Endothelial cell of umbilical vein (primary cell): ENCODE measurements around the gene SNAI3. TPM values are rescaled to one million over a fixed set of nuclear protein-coding genes. Genes with fewer than 3 reads are reported as not detected.

Experiments
- BruUV-seq: library from RNA; stranded (reverse); fragments of 400-500 nt; replicated peaks from 2 replicates; lab custom pipeline; 2021; lab: Mats Ljungman, UMichigan
- CTCF ChIA-PET: fragments of 300-600, 350-600 bp; sonication (Branson Sonifier 250); formaldehyde crosslinking; loops from one replicate; lab custom pipeline; 2021; ENCODE audit warnings: antibody characterized with exemption, inconsistent platforms; lab: Charles Lee
- POLR2A ChIA-PET: fragments of 300-600, 350-600 bp; sonication (Branson Sonifier 250); formaldehyde crosslinking; loops from one replicate; lab custom pipeline; 2021; ENCODE audit warnings: antibody characterized with exemption, inconsistent platforms; lab: Charles Lee
- DNase-seq: peaks from one replicate; pipeline ENCODE4 v3.0.0-alpha.2; 2011; ENCODE audit warnings: low read depth, low spot score
- FAIRE-seq: peaks from 2 replicates; lab custom pipeline; 2011; peaks lifted over from hg19 to GRCh38; lab: Jason Lieb, UNC
- H2AFZ ChIP-seq: 2 replicates; pipeline ENCODE4 v1.6.0; 2012; ENCODE audit warnings: low read depth, low read length, control low read depth, inconsistent platforms
- H3K27ac ChIP-seq: 2 replicates; pipeline ENCODE4 v1.5.1; 2011; ENCODE audit warnings: low read depth, mild to moderate bottlenecking, control low read depth, low read length, moderate library complexity; ENCODE audit not compliant: insufficient read depth
- H3K27me3 ChIP-seq, 2 experiments: 2 replicates each; pipeline versions ENCODE4 v1.6.0 to v1.6.1; 2011; ENCODE audit warnings: low read length in 2 of 2, mixed read lengths in 1 of 2; ENCODE audit not compliant: control insufficient read depth in 2 of 2, insufficient read depth in 2 of 2
- H3K36me3 ChIP-seq, 2 experiments: 2 replicates in 1 of 2; 3 replicates in 1 of 2; pipeline ENCODE4 v1.5.1; 2011; ENCODE audit warnings: low read length in 2 of 2, mild to moderate bottlenecking in 1 of 2, moderate library complexity in 1 of 2; ENCODE audit not compliant: control insufficient read depth in 2 of 2, insufficient read depth in 2 of 2; ENCODE audit errors: extremely low read depth in 1 of 2
- H3K4me1 ChIP-seq: 3 replicates; pipeline ENCODE4 v1.5.1; 2011; ENCODE audit warnings: mild to moderate bottlenecking, low read length; ENCODE audit not compliant: control insufficient read depth, insufficient read depth; ENCODE audit errors: extremely low read depth
- H3K4me2 ChIP-seq: 2 replicates; pipeline ENCODE4 v1.6.1; 2011; ENCODE audit warnings: low read length, control low read depth, mixed read lengths; ENCODE audit not compliant: insufficient read depth
- H3K4me3 ChIP-seq, 3 experiments: fragments of 200-600 bp in 1 of 3; sonication (generic), shearing (Covaris generic) in 1 of 3; replicated peaks in 1 of 3; 2 replicates each; pipeline ENCODE4 v1.5.1; 2011 to 2016; ENCODE audit warnings: control low read depth in 3 of 3, low read length in 3 of 3, mild to moderate bottlenecking in 2 of 3, inconsistent platforms in 1 of 3, low read depth in 1 of 3, moderate library complexity in 1 of 3; ENCODE audit not compliant: insufficient read depth in 1 of 3
- H3K79me2 ChIP-seq: 2 replicates; pipeline ENCODE4 v1.6.0; 2012; ENCODE audit warnings: low read length, inconsistent platforms; ENCODE audit not compliant: control insufficient read depth, insufficient read depth
- H3K9ac ChIP-seq: replicated peaks from 2 replicates; pipeline ENCODE3; 2011; ENCODE audit warnings: low read length, control low read depth; ENCODE audit not compliant: insufficient read depth; ENCODE audit errors: extremely low read depth
- H3K9me1 ChIP-seq: replicated peaks from 3 replicates; pipeline ENCODE4 v1.6.0; 2011; ENCODE audit warnings: mild to moderate bottlenecking, low read length; ENCODE audit not compliant: control insufficient read depth, insufficient read depth; ENCODE audit errors: extremely low read depth
- H3K9me3 ChIP-seq: replicated peaks from 2 replicates; pipeline ENCODE4 v1.5.1; 2012; ENCODE audit warnings: low read length, inconsistent platforms; ENCODE audit not compliant: control insufficient read depth, insufficient read depth
- H4K20me1 ChIP-seq: replicated peaks from 2 replicates; pipeline ENCODE3; 2011; ENCODE audit warnings: mild to moderate bottlenecking, low read length; ENCODE audit not compliant: control insufficient read depth, insufficient read depth; ENCODE audit errors: extremely low read depth
- EZH2 ChIP-seq: IDR thresholded peaks from 2 replicates; pipeline ENCODE4 v1.6.1; 2012; ENCODE audit warnings: borderline replicate concordance, low read depth, mild to moderate bottlenecking, moderate library complexity, low read length, inconsistent platforms; ENCODE audit not compliant: severe bottlenecking
- FOS ChIP-seq: IDR thresholded peaks from 2 replicates; pipeline ENCODE4 v1.6.1; 2011; ENCODE audit warnings: mild to moderate bottlenecking, low read length, moderate library complexity, borderline replicate concordance; ENCODE audit not compliant: insufficient read depth
- GATA2 ChIP-seq: IDR thresholded peaks from 2 replicates; pipeline ENCODE4 v1.7.0; 2011; ENCODE audit warnings: low read depth, mild to moderate bottlenecking, moderate library complexity, mixed read lengths, low read length; ENCODE audit not compliant: insufficient read length, insufficient read depth
- JUN ChIP-seq: IDR thresholded peaks from 2 replicates; pipeline ENCODE4 v1.6.1; 2011; ENCODE audit warnings: borderline replicate concordance, low read depth; ENCODE audit not compliant: insufficient read length, insufficient read depth
- MYC ChIP-seq: IDR thresholded peaks from one replicate; pipeline ENCODE4 v1.6.1; 2011; ENCODE audit warnings: mild to moderate bottlenecking, low read depth, low read length
- POLR2A ChIP-seq: IDR thresholded peaks from 2 replicates; pipeline ENCODE4 v1.6.1; 2012; ENCODE audit warnings: low read depth, mild to moderate bottlenecking, control low read depth, low read length
- POLR2AphosphoS5 ChIP-seq: IDR thresholded peaks from 2 replicates; pipeline ENCODE4 v1.6.1; 2012; ENCODE audit warnings: low read depth, mild to moderate bottlenecking, control low read depth, low read length, moderate library complexity; ENCODE audit not compliant: insufficient read depth
- dilution Hi-C: fragments of 300-500 bp; cut with MboI; formaldehyde crosslinking; loops from one replicate; pipeline ENCODE4 v1.15.0; 2019; ENCODE audit warnings: low sequenced_read_pairs; ENCODE audit not compliant: extremely low pct_ligation_motif_present
- intact Hi-C: fragments of 100-400 bp; cut with micrococcal nuclease; formaldehyde crosslinking; loops from one replicate; pipeline ENCODE4 v1.10.0; 2022
- polyA plus RNA-seq, 4 experiments: library from polyadenylated mRNA; depleted of rRNA in 3 of 4; stranded (reverse) in 3 of 4; unstranded in 1 of 4; fragments of >200 nt; gene quantifications; 2 replicates each; pipeline versions ENCODE4 v1.2.1 to v1.2.3, GENCODE V29; 2011 to 2012; ENCODE audit warnings: missing spikeins in 1 of 4
- total RNA-seq: library from RNA; stranded (reverse); gene quantifications from 2 replicates; pipeline ENCODE4 v1.2.3, GENCODE V29; 2021
- TF ChIP-seq, protein P1 (sequence below): IDR thresholded peaks from 2 replicates; pipeline ENCODE4 v1.6.1; 2011; ENCODE audit not compliant: insufficient read depth, insufficient read length
- TF ChIP-seq, protein P2 (sequence below), 2 donors: IDR thresholded peaks; 1 replicate in 1 of 2; 2 replicates in 1 of 2; pipeline ENCODE4 v1.5.1; 2011; ENCODE audit warnings: low read length in 2 of 2, mild to moderate bottlenecking in 2 of 2, moderate library complexity in 2 of 2, control low read depth in 1 of 2, inconsistent platforms in 1 of 2, low read depth in 1 of 2; ENCODE audit not compliant: insufficient read depth in 1 of 2; ENCODE audit errors: extremely low read depth in 1 of 2

The SNAI3 gene
- total and polyA plus RNA-seq, 2 donors (not counting 3 experiments of a cell fraction or from before 2014, with no cell fraction given), result 0.30 to 0.31 TPM

DNA sequence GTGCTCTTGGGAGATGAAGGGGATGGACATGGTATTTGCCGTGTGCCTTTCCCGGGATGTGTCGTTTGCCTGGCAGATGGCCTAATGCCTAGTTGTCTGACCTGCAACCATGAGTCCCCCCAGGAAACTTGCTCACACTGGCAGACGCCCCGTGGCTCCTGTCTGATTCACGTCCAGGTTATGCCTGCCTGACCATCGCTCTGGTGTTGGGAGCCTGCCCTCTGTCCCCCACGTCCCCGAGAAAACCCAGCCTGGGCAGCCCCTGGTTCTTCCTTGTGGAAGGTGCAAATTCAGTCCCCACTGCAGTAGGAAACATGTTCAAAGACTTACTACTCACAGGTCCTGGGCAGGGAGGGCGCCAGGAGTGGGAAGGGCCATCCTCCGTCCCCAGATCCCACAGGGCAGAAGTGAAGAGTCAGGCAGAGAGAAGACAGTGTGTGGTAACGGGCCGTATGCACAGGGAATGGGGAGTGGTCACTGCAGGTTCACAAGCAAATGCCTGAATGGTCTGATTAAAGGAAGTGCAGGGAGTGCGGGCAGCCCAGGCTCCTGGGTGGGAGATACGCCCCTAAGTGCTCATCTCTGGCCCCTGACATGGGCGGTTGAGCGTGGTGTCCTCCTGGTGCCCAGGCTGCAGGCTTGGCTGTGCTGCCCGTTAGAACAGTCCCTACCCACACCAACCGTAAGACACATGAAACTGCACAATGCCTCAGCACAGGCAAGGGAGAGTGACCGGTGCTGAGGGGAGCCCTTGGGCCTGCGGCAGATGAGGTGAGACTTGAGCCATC, 4.2 kb upstream of the SNAI3 start:
- peaks cover 0 to 2% of the 10 kb centered on the region in 2 experiments for H3K27me3 ChIP-seq
- no peak overlapping the region for H3K4me2 ChIP-seq
- dilution Hi-C loops (no loop called here), intact Hi-C loops (no loop called here)
- ChIA-PET POLR2A (no interaction called here), CTCF (no interaction called here)
- no peaks in the 10 kb centered on the region for H3K36me3 ChIP-seq
- FAIRE-seq (no peak), DNase-seq (no peak)
- H3K4me1 ChIP-seq, result no peaks in the 10 kb centered on the region
- no peak overlapping the region for H3K9ac ChIP-seq
- no peak for TF ChIP-seq JUN
- TF ChIP-seq, protein P1, sequence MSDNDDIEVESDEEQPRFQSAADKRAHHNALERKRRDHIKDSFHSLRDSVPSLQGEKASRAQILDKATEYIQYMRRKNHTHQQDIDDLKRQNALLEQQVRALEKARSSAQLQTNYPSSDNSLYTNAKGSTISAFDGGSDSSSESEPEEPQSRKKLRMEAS, result no peak
- TF ChIP-seq FOS, result no peak
- no peak for TF ChIP-seq POLR2AphosphoS5
- TF ChIP-seq GATA2, result no peak
- TF ChIP-seq, protein P2, sequence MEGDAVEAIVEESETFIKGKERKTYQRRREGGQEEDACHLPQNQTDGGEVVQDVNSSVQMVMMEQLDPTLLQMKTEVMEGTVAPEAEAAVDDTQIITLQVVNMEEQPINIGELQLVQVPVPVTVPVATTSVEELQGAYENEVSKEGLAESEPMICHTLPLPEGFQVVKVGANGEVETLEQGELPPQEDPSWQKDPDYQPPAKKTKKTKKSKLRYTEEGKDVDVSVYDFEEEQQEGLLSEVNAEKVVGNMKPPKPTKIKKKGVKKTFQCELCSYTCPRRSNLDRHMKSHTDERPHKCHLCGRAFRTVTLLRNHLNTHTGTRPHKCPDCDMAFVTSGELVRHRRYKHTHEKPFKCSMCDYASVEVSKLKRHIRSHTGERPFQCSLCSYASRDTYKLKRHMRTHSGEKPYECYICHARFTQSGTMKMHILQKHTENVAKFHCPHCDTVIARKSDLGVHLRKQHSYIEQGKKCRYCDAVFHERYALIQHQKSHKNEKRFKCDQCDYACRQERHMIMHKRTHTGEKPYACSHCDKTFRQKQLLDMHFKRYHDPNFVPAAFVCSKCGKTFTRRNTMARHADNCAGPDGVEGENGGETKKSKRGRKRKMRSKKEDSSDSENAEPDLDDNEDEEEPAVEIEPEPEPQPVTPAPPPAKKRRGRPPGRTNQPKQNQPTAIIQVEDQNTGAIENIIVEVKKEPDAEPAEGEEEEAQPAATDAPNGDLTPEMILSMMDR (IDR thresholded peaks at IDR 0.05; ENCODE audit: extremely low read depth in 1 of 2, insufficient read depth in 1 of 2, low read depth in 1 of 2, low read length in 2 of 2), result no peak
- no peak for TF ChIP-seq EZH2
- TF ChIP-seq POLR2A, result no peak
- no peak for TF ChIP-seq MYC
- no peak overlapping the region for H2AFZ ChIP-seq
- no TSS peak for BruUV-seq
- no peaks in the 10 kb centered on the region for H3K9me1 ChIP-seq
- no peaks in the 10 kb centered on the region for H3K79me2 ChIP-seq
- no peak overlapping the region for H3K27ac ChIP-seq
- H3K4me3 ChIP-seq, result no peak overlapping the region
- H3K9me3 ChIP-seq, result no peaks in the 10 kb centered on the region
- no peaks in the 10 kb centered on the region for H4K20me1 ChIP-seq
